Mucosa of rectum (tissue), 2 donors: ENCODE results near the gene CXCL3.
"Not testable (repeated sequence)": the region's sequence is repeated elsewhere in the genome, so short reads cannot be mapped to it uniquely, and the experiment has no call there.

ENCODE experiments used
- H3K27ac ChIP-seq, 2 donors: one replicate each; pipeline ENCODE4 v1.7.0; 2013; ENCODE audit warnings: inconsistent platforms in 2 of 2, low read depth in 2 of 2, low read length in 2 of 2
- H3K27me3 ChIP-seq, 2 donors: one replicate each; pipeline ENCODE4 v1.7.0; 2013; ENCODE audit warnings: low read length in 2 of 2; ENCODE audit not compliant: control insufficient read depth in 2 of 2, insufficient read depth in 2 of 2
- H3K36me3 ChIP-seq, 2 donors: one replicate each; pipeline ENCODE4 v1.7.0; 2013; ENCODE audit warnings: low read length in 2 of 2; ENCODE audit not compliant: control insufficient read depth in 2 of 2, insufficient read depth in 2 of 2
- H3K4me1 ChIP-seq, 2 donors: one replicate each; pipeline ENCODE4 v1.7.0; 2013; ENCODE audit warnings: low read length in 2 of 2, mild to moderate bottlenecking in 1 of 2; ENCODE audit not compliant: control insufficient read depth in 2 of 2, insufficient read depth in 2 of 2
- H3K4me3 ChIP-seq, 2 donors: one replicate each; pipeline ENCODE4 v1.7.0; 2013; ENCODE audit warnings: low read length in 2 of 2
- H3K9ac ChIP-seq, 2 donors: one replicate each; pipeline ENCODE4 v1.7.0; 2013; ENCODE audit warnings: low read length in 2 of 2, low read depth in 1 of 2, mild to moderate bottlenecking in 1 of 2
- H3K9me3 ChIP-seq, 2 donors: one replicate each; pipeline ENCODE4 v1.7.0; 2013; ENCODE audit warnings: low read length in 2 of 2; ENCODE audit not compliant: control insufficient read depth in 2 of 2
- donor health status: healthy.
- donor health status: Normal muscosa, but diverticular disease.

Gene CXCL3

DNA sequence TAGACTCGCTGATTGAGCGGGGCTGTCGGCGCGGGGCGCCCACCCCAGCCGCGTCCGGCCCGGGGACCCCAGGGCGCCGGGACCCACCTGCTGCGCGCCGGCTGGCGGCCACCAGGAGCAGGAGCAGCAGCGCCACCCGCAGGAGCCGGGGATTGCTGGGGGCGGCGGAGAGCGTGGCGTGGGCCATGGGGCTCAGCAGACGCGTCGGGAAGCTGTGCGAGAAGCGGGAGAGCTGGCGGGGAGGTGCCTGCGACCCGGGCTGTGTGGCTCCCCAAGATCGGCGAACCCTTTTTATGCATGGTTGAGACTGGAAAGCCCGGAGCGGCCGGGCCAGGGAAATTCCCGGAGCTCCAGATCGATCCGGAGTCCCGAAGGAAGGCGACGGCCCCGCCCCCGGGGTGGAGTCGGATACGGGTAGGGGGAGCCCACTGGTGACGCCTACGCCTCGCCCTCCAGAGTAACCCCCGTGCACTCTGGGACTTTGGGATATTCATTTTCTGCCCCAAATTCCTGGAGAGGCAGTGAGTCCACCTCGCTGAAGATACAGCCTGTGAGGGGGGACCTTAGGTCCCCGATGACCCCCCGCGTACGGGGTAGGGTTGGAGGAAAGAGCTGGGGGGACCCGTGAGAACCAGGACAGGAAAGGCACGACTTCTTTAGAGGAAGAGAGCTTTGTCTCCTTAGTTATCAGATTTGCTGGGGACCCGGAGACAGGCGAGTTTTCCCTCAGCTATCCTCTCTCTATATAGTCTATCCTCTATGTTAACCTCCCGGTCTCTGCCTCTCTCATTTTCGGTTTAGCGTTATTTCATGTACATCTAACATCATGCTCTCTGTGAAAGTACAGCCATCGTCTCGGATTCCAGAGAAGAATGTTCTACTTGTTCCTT is at the start of gene CXCL3:
TSS of gene CXCL3 (minus strand) at position 265 of the 890 bp plus-strand sequence. CDS start at position 187, 78 bp downstream.
- Histone ChIP-seq H3K27me3 (no peaks in the 10 kb centered on the region), H3K36me3 (no peaks in the 10 kb centered on the region), H3K4me3 (peak within 1 kb of the TSS; percentile 88 to 95), H3K27ac (peak within 1 kb of the TSS; percentile 69 to 78), H3K9me3 (no peaks in the 10 kb centered on the region), H3K9ac (peak within 1 kb of the TSS; percentile 87 to 91), H3K4me1 (peaks cover 0 to 10% of the 10 kb centered on the region in 2 donors)

- Histone ChIP-seq H3K9ac (no peak overlapping the region), H3K36me3 (no peaks in the 10 kb centered on the region), H3K4me1 (no peaks in the 10 kb centered on the region), H3K27me3 (no peaks in the 10 kb centered on the region), H3K27ac (no peak overlapping the region), H3K9me3 (no peaks in the 10 kb centered on the region), H3K4me3 (no peak overlapping the region)
Measured at GRCh38 chr4:74087481-74087880, 49.0 kb upstream of the CXCL3 start.

GRCh38 chr4:74085669-74086068 is 47.2 kb upstream of the CXCL3 start:
- H3K27me3 ChIP-seq: no peaks in the 10 kb centered on the region
- H3K9ac ChIP-seq: no peak overlapping the region
- no peaks in the 10 kb centered on the region for H3K9me3 ChIP-seq
- no peak overlapping the region for H3K27ac ChIP-seq
- H3K4me3 ChIP-seq: no peak overlapping the region
- H3K36me3 ChIP-seq: no peaks in the 10 kb centered on the region
- H3K4me1 ChIP-seq: no peaks in the 10 kb centered on the region

GRCh38 chr4:74084984-74085383 is 46.5 kb upstream of the CXCL3 start:
- H3K27ac ChIP-seq: no peak overlapping the region
- no peak overlapping the region for H3K4me3 ChIP-seq
- no peaks in the 10 kb centered on the region for H3K4me1 ChIP-seq
- H3K27me3 ChIP-seq: no peaks in the 10 kb centered on the region
- H3K9me3 ChIP-seq: no peaks in the 10 kb centered on the region
- no peak overlapping the region for H3K9ac ChIP-seq
- no peaks in the 10 kb centered on the region for H3K36me3 ChIP-seq

DNA sequence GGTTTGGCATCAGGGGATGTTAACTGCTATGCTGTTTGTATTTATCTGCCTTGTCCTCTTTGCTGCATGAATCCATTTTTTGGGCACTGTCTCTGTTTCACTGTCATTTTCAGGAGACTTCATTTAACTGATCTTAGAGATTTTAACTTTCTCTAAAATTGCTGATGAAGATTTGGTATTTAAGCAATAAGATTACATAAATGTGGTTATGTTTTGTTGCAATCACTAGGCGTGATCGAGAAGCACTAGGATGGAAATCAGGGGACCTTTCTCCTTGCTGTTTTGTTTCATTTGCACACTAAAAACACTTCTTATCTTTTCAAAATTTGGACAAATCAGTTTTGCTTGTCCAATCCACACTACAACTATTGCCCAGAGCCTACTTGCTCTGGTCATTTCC is 45.1 kb upstream of the CXCL3 start:
- no peaks in the 10 kb centered on the region for H3K27me3 ChIP-seq
- H3K36me3 ChIP-seq: no peaks in the 10 kb centered on the region
- H3K4me1 ChIP-seq: no peaks in the 10 kb centered on the region
- no peak overlapping the region for H3K9ac ChIP-seq
- H3K4me3 ChIP-seq: no peak overlapping the region
- H3K27ac ChIP-seq: no peak overlapping the region
- no peaks in the 10 kb centered on the region for H3K9me3 ChIP-seq

DNA sequence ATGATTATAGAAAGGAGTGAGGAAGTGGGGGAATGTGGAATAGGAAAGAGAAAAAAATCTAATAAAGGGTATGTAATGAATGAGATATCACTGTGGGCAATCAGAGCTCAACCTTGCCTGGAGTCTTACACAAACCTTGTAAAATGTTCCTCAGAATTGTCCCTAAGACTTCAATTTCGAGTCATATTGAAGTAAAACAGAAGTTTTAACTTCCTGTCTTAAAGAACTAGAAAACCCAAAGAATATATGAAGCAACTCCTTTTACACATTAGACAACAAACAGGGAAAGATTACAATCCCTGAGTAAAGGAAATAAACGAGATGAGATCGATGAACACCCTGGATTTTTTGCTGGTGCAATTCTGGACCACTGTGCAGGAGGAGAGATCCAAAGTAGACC is 42.5 kb upstream of the CXCL3 start:
- Histone ChIP-seq H3K27ac (no peak overlapping the region), H3K27me3 (no peaks in the 10 kb centered on the region), H3K9ac (no peak overlapping the region), H3K9me3 (no peaks in the 10 kb centered on the region), H3K4me1 (no peaks in the 10 kb centered on the region), H3K4me3 (no peak overlapping the region), H3K36me3 (no peaks in the 10 kb centered on the region)

GRCh38 chr4:74080351-74080750 is 41.9 kb upstream of the CXCL3 start:
- not testable (repeated sequence) for H3K27me3 ChIP-seq, H3K4me1 ChIP-seq, H3K9me3 ChIP-seq, H3K36me3 ChIP-seq, H3K27ac ChIP-seq, H3K4me3 ChIP-seq, H3K9ac ChIP-seq

DNA sequence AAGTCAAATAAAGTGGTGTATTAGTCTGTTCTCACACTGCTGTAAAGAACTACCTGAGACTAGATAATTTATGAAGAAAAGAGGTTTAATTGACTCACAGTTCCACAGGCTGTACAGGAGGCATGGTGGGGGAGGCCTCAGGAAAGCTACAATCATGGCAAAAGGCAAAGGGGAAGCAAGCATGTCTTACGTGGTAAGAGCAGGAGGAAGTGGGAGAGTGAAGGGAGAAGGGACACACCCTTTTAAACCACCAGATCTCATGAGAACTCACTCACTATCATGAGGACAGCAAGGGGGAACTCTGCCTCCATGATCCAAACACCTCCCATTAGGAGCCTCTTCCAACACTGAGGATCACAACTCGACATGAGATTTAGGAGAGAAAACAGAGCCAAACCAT is 40.5 kb upstream of the CXCL3 start:
- not testable (repeated sequence) for H3K27me3 ChIP-seq, H3K4me1 ChIP-seq, H3K9ac ChIP-seq, H3K36me3 ChIP-seq, H3K27ac ChIP-seq, H3K4me3 ChIP-seq, H3K9me3 ChIP-seq

GRCh38 chr4:74073358-74073757 is 34.9 kb upstream of the CXCL3 start:
- Histone ChIP-seq H3K9me3 (no peaks in the 10 kb centered on the region), H3K36me3 (no peaks in the 10 kb centered on the region), H3K4me3 (no peak overlapping the region), H3K27me3 (no peaks in the 10 kb centered on the region), H3K4me1 (no peaks in the 10 kb centered on the region), H3K27ac (no peak overlapping the region), H3K9ac (no peak overlapping the region)

DNA sequence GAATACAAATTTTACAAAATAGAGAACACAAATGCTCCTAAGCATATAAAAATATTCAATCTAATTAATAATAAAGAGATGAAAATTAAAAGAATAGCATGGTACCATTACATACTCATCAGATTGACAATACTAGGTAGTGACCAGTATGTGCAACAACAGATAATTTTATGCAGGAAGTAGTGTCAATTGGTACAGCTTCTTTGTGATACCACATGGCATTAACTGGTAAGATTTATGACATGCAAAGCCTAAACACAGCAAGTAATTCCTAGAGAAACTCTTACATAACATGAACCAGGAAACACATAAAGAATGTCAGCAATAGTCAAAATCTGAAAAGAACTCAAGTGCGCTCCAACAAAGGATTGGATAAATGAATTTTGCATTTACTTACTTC is 34.2 kb upstream of the CXCL3 start:
- Histone ChIP-seq H3K27ac (no peak overlapping the region), H3K4me3 (no peak overlapping the region), H3K27me3 (no peaks in the 10 kb centered on the region), H3K4me1 (no peaks in the 10 kb centered on the region), H3K36me3 (no peaks in the 10 kb centered on the region), H3K9me3 (no peaks in the 10 kb centered on the region), H3K9ac (no peak overlapping the region)
